ENCODE results near the gene CREB3L2. TPM values are rescaled to one million over a fixed set of nuclear protein-coding genes. Genes with fewer than 3 reads are reported as not detected.

Gene CREB3L2
- polyA plus RNA-seq, 2 of the 4 experiments (the other 2 are of a cell fraction): 16.3 to 32.2 TPM

DNA sequence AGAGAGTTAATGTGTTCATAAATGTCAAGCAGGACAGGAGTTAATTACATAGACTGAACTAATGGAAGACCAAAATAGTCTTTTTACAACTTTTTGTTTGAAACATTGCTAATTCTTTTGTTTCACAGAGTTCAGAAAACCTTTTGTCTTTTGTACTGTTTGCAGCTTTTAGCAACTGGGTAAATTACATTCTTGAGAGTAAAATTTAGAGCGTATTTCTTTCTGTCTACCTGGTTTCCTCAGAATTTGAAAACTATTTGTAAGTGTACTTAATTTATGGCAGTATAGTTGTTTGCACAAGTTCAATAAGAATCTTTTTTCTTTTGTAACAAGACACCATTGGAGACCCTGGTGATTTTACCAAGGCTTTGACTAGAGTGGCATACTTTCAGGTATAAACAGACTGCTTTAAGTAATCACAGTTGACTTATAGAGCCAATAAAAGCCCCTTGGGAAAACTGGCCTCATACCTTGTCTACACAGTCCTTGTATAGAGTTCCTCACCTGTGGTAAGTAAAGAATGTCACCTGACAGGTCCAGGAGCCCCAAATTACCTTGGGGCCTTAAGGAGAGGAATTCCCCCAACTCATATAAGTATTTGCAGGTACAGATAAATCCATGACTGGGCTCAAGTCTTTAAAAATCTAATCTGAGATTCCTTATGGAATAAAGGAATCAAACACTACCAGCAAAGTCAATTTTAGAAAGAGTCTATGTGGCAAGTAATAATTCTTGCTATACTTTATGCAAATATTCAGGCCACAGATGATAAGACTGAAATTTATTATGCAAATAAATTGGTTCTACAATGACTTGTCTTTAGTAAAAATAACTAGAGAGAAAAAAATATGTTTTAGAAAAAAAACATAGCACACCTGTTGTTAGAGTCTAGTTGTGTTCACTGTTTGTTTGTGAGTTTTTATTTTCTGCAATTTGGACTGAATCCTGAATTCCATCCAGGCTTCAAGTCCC, 23.6 kb upstream of the CREB3L2 start:
- Histone ChIP-seq H3K4me1 (peaks cover 9% of the 10 kb centered on the region; the same call in 1 of the 3 replicates), H3K27ac (no peak overlapping the region), H3K4me3 (no peak overlapping the region), H3K4me2 (no peak overlapping the region), H3K9me3 (no peaks in the 10 kb centered on the region)
- FAIRE-seq (no peak), DNase-seq (ENCODE audit: low read depth in 1 of 2, low spot score in 1 of 2) (no peak), ATAC-seq (no peak)
- CTCF ChIA-PET: no interaction called here
- TF ChIP-seq RFX5 (IDR thresholded peaks at IDR 0.05): no peak
- TF ChIP-seq CHD4 (IDR thresholded peaks at IDR 0.05; ENCODE audit: borderline replicate concordance): no peak
- TF ChIP-seq MAFK (IDR thresholded peaks at IDR 0.05; ENCODE audit: partially characterized antibody): no peak
- TF ChIP-seq PHF8 (IDR thresholded peaks at IDR 0.05; ENCODE audit: borderline replicate concordance, low read depth): no peak
- TF ChIP-seq, protein P1, sequence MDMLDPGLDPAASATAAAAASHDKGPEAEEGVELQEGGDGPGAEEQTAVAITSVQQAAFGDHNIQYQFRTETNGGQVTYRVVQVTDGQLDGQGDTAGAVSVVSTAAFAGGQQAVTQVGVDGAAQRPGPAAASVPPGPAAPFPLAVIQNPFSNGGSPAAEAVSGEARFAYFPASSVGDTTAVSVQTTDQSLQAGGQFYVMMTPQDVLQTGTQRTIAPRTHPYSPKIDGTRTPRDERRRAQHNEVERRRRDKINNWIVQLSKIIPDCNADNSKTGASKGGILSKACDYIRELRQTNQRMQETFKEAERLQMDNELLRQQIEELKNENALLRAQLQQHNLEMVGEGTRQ (IDR thresholded peaks at IDR 0.05): no peak
- TF ChIP-seq, protein P2, sequence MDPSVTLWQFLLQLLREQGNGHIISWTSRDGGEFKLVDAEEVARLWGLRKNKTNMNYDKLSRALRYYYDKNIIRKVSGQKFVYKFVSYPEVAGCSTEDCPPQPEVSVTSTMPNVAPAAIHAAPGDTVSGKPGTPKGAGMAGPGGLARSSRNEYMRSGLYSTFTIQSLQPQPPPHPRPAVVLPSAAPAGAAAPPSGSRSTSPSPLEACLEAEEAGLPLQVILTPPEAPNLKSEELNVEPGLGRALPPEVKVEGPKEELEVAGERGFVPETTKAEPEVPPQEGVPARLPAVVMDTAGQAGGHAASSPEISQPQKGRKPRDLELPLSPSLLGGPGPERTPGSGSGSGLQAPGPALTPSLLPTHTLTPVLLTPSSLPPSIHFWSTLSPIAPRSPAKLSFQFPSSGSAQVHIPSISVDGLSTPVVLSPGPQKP (IDR thresholded peaks at IDR 0.05; ENCODE audit: low read depth, low read length): no peak
- TF ChIP-seq BHLHE40 (IDR thresholded peaks at IDR 0.05; ENCODE audit: low read depth, low read length): no peak
- TF ChIP-seq JUN (IDR thresholded peaks at IDR 0.05): no peak
- TF ChIP-seq HOXA7 (CRISPR knock-in tag; IDR thresholded peaks at IDR 0.05): no peak
- TF ChIP-seq SREBF2 (IDR thresholded peaks at IDR 0.05): no peak
- TF ChIP-seq, protein P3, sequence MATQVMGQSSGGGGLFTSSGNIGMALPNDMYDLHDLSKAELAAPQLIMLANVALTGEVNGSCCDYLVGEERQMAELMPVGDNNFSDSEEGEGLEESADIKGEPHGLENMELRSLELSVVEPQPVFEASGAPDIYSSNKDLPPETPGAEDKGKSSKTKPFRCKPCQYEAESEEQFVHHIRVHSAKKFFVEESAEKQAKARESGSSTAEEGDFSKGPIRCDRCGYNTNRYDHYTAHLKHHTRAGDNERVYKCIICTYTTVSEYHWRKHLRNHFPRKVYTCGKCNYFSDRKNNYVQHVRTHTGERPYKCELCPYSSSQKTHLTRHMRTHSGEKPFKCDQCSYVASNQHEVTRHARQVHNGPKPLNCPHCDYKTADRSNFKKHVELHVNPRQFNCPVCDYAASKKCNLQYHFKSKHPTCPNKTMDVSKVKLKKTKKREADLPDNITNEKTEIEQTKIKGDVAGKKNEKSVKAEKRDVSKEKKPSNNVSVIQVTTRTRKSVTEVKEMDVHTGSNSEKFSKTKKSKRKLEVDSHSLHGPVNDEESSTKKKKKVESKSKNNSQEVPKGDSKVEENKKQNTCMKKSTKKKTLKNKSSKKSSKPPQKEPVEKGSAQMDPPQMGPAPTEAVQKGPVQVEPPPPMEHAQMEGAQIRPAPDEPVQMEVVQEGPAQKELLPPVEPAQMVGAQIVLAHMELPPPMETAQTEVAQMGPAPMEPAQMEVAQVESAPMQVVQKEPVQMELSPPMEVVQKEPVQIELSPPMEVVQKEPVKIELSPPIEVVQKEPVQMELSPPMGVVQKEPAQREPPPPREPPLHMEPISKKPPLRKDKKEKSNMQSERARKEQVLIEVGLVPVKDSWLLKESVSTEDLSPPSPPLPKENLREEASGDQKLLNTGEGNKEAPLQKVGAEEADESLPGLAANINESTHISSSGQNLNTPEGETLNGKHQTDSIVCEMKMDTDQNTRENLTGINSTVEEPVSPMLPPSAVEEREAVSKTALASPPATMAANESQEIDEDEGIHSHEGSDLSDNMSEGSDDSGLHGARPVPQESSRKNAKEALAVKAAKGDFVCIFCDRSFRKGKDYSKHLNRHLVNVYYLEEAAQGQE (IDR thresholded peaks at IDR 0.05): no peak
- TF ChIP-seq POLR2AphosphoS2 (conservative IDR thresholded peaks at IDR 0.05; ENCODE audit: low read length): no peak
- TF ChIP-seq JUNB (IDR thresholded peaks at IDR 0.05): no peak
- no peak for TF ChIP-seq HEYL (CRISPR knock-in tag; IDR thresholded peaks at IDR 0.05)
- no peak for TF ChIP-seq KDM1A (IDR thresholded peaks at IDR 0.05; ENCODE audit: low read depth)
- no peak for TF ChIP-seq FOXS1 (CRISPR knock-in tag; IDR thresholded peaks at IDR 0.05)
- TF ChIP-seq MAZ (IDR thresholded peaks at IDR 0.05; ENCODE audit: borderline replicate concordance, low read depth, low read length): no peak
- 71% methylated on average over 1 of the region's 1 CpG for WGBS (ENCODE audit: missing lambda C conversion rate)
- POLR2A ChIA-PET: no interaction called here

DNA sequence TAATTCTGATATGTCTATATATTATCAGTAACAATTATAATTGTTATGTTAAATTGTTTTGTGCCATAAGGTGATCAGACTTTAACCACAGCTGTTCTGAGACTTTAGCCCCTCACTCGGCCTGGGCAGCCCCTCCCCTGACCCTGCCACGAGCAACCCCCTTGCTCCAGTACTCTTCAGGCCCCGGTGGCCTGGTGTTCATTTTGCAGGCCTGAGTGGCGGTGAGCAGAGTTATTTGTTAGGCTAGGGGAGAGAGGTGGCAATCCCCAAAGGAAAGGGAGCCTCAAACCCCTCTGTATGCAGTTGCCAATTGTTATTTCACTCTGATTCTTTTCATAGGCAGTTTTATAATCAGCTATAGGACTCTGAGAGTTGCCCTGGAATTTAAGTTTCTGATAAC, 22.9 kb upstream of the CREB3L2 start:
- H3K27ac ChIP-seq: no peak overlapping the region
- H3K4me1 ChIP-seq: 0 out of 3 replicates have a peak, but pooled peaks cover 3% of the 10 kb centered on the region
- ChIA-PET CTCF (interaction anchor here (1.5 kb wide), 1 partner anchor 368 kb away, joined by 5 read pairs; no protein-coding TSS in a partner anchor), POLR2A (no interaction called here)
- no peak for FAIRE-seq
- H3K4me3 ChIP-seq: no peak overlapping the region
- no peaks in the 10 kb centered on the region for H3K9me3 ChIP-seq
- no peak for ATAC-seq
- H3K4me2 ChIP-seq: no peak overlapping the region
- 40% methylated on average over 4 of the region's 4 CpGs for WGBS (ENCODE audit: missing lambda C conversion rate)
- no peak for DNase-seq (ENCODE audit: low read depth in 1 of 2, low spot score in 1 of 2)
- TF ChIP-seq, protein P4, sequence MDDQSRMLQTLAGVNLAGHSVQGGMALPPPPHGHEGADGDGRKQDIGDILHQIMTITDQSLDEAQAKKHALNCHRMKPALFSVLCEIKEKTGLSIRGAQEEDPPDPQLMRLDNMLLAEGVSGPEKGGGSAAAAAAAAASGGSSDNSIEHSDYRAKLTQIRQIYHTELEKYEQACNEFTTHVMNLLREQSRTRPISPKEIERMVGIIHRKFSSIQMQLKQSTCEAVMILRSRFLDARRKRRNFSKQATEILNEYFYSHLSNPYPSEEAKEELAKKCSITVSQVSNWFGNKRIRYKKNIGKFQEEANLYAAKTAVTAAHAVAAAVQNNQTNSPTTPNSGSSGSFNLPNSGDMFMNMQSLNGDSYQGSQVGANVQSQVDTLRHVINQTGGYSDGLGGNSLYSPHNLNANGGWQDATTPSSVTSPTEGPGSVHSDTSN (IDR thresholded peaks at IDR 0.05): no peak
- TF ChIP-seq, protein P5, sequence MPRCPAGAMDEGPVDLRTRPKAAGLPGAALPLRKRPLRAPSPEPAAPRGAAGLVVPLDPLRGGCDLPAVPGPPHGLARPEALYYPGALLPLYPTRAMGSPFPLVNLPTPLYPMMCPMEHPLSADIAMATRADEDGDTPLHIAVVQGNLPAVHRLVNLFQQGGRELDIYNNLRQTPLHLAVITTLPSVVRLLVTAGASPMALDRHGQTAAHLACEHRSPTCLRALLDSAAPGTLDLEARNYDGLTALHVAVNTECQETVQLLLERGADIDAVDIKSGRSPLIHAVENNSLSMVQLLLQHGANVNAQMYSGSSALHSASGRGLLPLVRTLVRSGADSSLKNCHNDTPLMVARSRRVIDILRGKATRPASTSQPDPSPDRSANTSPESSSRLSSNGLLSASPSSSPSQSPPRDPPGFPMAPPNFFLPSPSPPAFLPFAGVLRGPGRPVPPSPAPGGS (IDR thresholded peaks at IDR 0.05): no peak
- TF ChIP-seq NFE2L2 (conservative IDR thresholded peaks at IDR 0.05; ENCODE audit: low read length) (no peak), MAZ (IDR thresholded peaks at IDR 0.05; ENCODE audit: borderline replicate concordance, low read depth, low read length) (no peak), MYC (IDR thresholded peaks at IDR 0.05; ENCODE audit: borderline replicate concordance, low read length) (no peak), CEBPB (IDR thresholded peaks at IDR 0.05) (no peak), PHF8 (IDR thresholded peaks at IDR 0.05; ENCODE audit: borderline replicate concordance, low read depth) (no peak), HDAC2 (IDR thresholded peaks at IDR 0.05) (no peak), RCOR1 (IDR thresholded peaks at IDR 0.05; ENCODE audit: low read depth, low read length) (no peak), KDM5A (IDR thresholded peaks at IDR 0.05) (no peak), HEYL (CRISPR knock-in tag; IDR thresholded peaks at IDR 0.05) (no peak), ZNF302 (CRISPR knock-in tag; IDR thresholded peaks at IDR 0.05) (no peak), HOXA7 (CRISPR knock-in tag; IDR thresholded peaks at IDR 0.05) (no peak), NPAS2 (CRISPR knock-in tag; IDR thresholded peaks at IDR 0.05; ENCODE audit: borderline replicate concordance) (no peak)
- TF ChIP-seq, protein P6, sequence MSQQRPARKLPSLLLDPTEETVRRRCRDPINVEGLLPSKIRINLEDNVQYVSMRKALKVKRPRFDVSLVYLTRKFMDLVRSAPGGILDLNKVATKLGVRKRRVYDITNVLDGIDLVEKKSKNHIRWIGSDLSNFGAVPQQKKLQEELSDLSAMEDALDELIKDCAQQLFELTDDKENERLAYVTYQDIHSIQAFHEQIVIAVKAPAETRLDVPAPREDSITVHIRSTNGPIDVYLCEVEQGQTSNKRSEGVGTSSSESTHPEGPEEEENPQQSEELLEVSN (IDR thresholded peaks at IDR 0.05; ENCODE audit: borderline replicate concordance, low read depth): no peak

Data from A549 (cell line).